Measurements from ENCODE around the gene SSBP3.

GRCh38 chr1:54259546-54260140 lies 146.6 kb downstream of the SSBP3 start:
- TF ChIP-seq CTCF (IDR thresholded peaks at IDR 0.05; ENCODE audit: low read depth, low read length) (no peak), EZH2phosphoT487 (IDR thresholded peaks at IDR 0.05; ENCODE audit: low read depth) (no peak)
